WTC11 (cell line): ENCODE data around the gene C22orf23.

Source experiments
- CTCF ChIP-seq: fragments of 200-600 bp; IDR thresholded peaks from 2 replicates; pipeline ENCODE4 v1.8.0; 2022; ENCODE audit warnings: antibody characterized with exemption
- FOXK1 ChIP-seq: sonication (generic); formaldehyde crosslinking; IDR thresholded peaks from 2 replicates; pipeline ENCODE4 v1.8.0; 2022; ENCODE audit warnings: mild to moderate bottlenecking, moderate library complexity, missing genetic modification reagents
- FOXP1 ChIP-seq: sonication (generic); formaldehyde crosslinking; IDR thresholded peaks from 2 replicates; pipeline ENCODE4 v1.8.0; 2022; ENCODE audit warnings: missing genetic modification reagents, mild to moderate bottlenecking, moderate library complexity, borderline replicate concordance
- GABPB1 ChIP-seq: sonication (generic); formaldehyde crosslinking; IDR thresholded peaks from 2 replicates; pipeline ENCODE4 v1.8.1; 2023; ENCODE audit warnings: mild to moderate bottlenecking, missing genetic modification reagents
- HMGXB4 ChIP-seq: sonication (generic); formaldehyde crosslinking; IDR thresholded peaks from 2 replicates; pipeline ENCODE4 v1.8.1; 2023; ENCODE audit warnings: mild to moderate bottlenecking, moderate library complexity, missing genetic modification reagents
- STAT6 ChIP-seq: sonication (generic); formaldehyde crosslinking; conservative IDR thresholded peaks from 2 replicates; pipeline ENCODE4 v1.8.1; 2023; ENCODE audit warnings: mild to moderate bottlenecking, low read depth, missing genetic modification reagents, moderate library complexity
- TCF7 ChIP-seq: sonication (generic); formaldehyde crosslinking; IDR thresholded peaks from 2 replicates; pipeline ENCODE4 v1.8.0; 2022; ENCODE audit warnings: mild to moderate bottlenecking, low read depth, missing genetic modification reagents, moderate library complexity
- TEAD4 ChIP-seq: sonication (generic); formaldehyde crosslinking; IDR thresholded peaks from 2 replicates; pipeline ENCODE4 v1.8.0; 2022; ENCODE audit warnings: mild to moderate bottlenecking, missing genetic modification reagents
- ZNF232 ChIP-seq: sonication (generic); formaldehyde crosslinking; IDR thresholded peaks from 2 replicates; pipeline ENCODE4 v1.8.0; 2022; ENCODE audit warnings: mild to moderate bottlenecking, missing genetic modification reagents

GRCh38 chr22:37913233-37913721, 40.1 kb downstream of the C22orf23 start:
- TF ChIP-seq CTCF: no peak
- no peak for TF ChIP-seq TEAD4 (CRISPR knock-in tag)
- no peak for TF ChIP-seq TCF7 (CRISPR knock-in tag)
- no peak for TF ChIP-seq FOXP1 (CRISPR knock-in tag)
- TF ChIP-seq ZNF232 (CRISPR knock-in tag): no peak
- TF ChIP-seq FOXK1 (CRISPR knock-in tag): no peak
- no peak for TF ChIP-seq GABPB1 (CRISPR knock-in tag)
- no peak for TF ChIP-seq HMGXB4
- TF ChIP-seq STAT6 (CRISPR knock-in tag): no peak
